ENCODE measurements around the gene VSNL1. TPM values are rescaled to one million over a fixed set of nuclear protein-coding genes. Genes with fewer than 3 reads are reported as not detected.

VSNL1 gene
- total RNA-seq: 0.61 to 0.95 TPM (median 0.83 TPM) in 3 replicates

DNA sequence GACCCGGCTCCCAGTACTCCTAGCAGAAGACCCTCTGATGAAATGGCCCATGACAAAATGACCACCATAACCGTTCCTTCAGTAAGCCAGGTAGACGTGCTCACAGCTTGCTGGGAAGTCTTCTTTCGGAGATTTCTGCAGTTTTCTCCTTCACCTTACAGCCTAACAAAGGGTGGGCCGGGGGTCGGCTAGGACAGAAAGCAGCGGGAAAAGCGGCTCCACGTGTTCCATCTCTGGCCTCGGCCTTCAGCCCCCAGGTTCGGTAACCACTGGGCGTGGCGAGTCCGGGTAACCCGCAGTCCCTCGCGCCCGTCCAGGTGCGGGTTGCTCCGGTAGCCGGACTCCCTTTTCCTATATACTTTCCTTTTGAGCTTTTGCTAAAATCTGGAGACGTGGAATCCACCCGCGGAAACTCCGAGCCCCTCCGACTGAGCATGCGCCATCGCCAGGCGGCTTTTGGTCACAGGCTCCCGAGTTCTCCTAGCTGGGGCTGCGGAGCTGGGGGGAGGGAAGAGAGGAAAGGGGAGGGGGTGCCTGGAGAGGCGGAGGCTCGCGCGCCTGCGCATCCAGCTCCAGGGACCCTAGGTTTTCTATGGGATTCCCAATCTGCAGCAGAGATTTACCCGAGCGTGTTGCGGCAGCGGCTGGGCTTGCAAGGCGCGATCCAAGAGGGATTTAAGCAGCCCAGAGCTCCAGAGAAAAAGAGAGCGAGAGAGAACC, at the start of gene VSNL1:
Gene VSNL1, plus strand, starts transcription at position 604 of the 720 bp plus-strand sequence. CDS start 51,379 bp downstream, outside the sequence.
- peaks cover 60% of the 10 kb centered on the region for H3K27me3 Mint-ChIP-seq (ENCODE audit: low read depth)
- no peaks in the 10 kb centered on the region for H3K9me3 Mint-ChIP-seq
- no peak for TF ChIP-seq CTCF (IDR thresholded peaks at IDR 0.05; ENCODE audit: unreplicated experiment)
- peaks cover 21% of the 10 kb centered on the region for H3K4me1 Mint-ChIP-seq
- peak within 1 kb of the TSS; percentile 77 for H3K27ac Mint-ChIP-seq
- H3K4me3 Mint-ChIP-seq: peak within 1 kb of the TSS; percentile 76
- H3K36me3 Mint-ChIP-seq: no peaks in the 10 kb centered on the region
- peak; percentile 89 to 97 for DNase-seq (ENCODE audit: low spot score in 2 of 2, unreplicated experiment in 2 of 2)

GRCh38 chr2:17495590-17495989, 44.9 kb upstream of the VSNL1 start:
- no peak for DNase-seq (ENCODE audit: low spot score in 2 of 2, unreplicated experiment in 2 of 2)
- no peaks in the 10 kb centered on the region for H3K4me1 Mint-ChIP-seq
- no peaks in the 10 kb centered on the region for H3K9me3 Mint-ChIP-seq
- no peaks in the 10 kb centered on the region for H3K27me3 Mint-ChIP-seq (ENCODE audit: low read depth)
- no peak for TF ChIP-seq CTCF (IDR thresholded peaks at IDR 0.05; ENCODE audit: unreplicated experiment)
- no peak overlapping the region for H3K27ac Mint-ChIP-seq
- no peaks in the 10 kb centered on the region for H3K36me3 Mint-ChIP-seq
- H3K4me3 Mint-ChIP-seq: no peak overlapping the region

DNA sequence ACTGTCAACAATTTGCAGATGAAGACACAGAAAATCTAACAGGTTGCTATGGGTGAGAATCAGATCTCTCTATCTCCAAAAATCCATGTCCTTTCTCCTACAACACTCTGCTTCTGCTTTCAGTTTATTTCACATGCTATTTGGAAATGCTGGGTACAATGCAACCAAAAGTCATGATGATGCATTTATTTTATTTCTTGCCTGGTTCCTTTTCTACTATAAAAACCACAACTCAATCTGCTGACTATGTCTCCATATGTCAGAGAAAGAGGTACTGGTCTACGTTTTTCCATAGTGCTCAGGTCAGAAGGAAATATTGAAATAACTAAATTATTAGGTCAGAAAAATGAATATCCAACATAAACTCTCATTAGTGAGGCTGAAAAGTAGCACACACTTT, 42.8 kb upstream of the VSNL1 start:
- DNase-seq (ENCODE audit: low spot score in 2 of 2, unreplicated experiment in 2 of 2): no peak
- H3K27me3 Mint-ChIP-seq (ENCODE audit: low read depth): no peaks in the 10 kb centered on the region
- no peaks in the 10 kb centered on the region for H3K36me3 Mint-ChIP-seq
- H3K27ac Mint-ChIP-seq: no peak overlapping the region
- H3K4me1 Mint-ChIP-seq: no peaks in the 10 kb centered on the region
- H3K4me3 Mint-ChIP-seq: no peak overlapping the region
- TF ChIP-seq CTCF (IDR thresholded peaks at IDR 0.05; ENCODE audit: unreplicated experiment): no peak
- no peaks in the 10 kb centered on the region for H3K9me3 Mint-ChIP-seq

GRCh38 chr2:17506736-17507616, 33.5 kb upstream of the VSNL1 start:
- no peaks in the 10 kb centered on the region for H3K36me3 Mint-ChIP-seq
- no peaks in the 10 kb centered on the region for H3K4me1 Mint-ChIP-seq
- no peak for DNase-seq (ENCODE audit: low spot score in 2 of 2, unreplicated experiment in 2 of 2)
- H3K27me3 Mint-ChIP-seq (ENCODE audit: low read depth): no peaks in the 10 kb centered on the region
- TF ChIP-seq CTCF (IDR thresholded peaks at IDR 0.05; ENCODE audit: unreplicated experiment): no peak
- H3K27ac Mint-ChIP-seq: no peak overlapping the region
- no peaks in the 10 kb centered on the region for H3K9me3 Mint-ChIP-seq
- H3K4me3 Mint-ChIP-seq: no peak overlapping the region

DNA sequence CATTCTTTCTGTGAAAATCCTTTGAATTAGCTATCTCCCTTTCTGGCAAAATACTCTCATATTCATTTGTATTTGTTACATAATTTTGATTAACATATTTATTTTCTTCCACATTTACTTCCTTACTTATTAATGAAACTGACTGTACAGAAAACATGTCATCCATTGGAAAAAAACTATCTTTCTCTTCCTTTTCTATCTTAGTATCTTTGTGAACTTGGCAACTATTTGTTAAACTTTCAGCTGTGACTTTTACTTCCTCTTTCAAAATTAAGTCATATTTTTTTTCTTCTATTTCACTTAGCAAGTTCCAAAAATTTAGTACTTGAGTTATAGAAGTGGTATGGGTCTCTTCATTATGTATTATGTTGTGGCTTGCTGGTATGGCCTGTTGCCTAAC, 24.8 kb upstream of the VSNL1 start:
- Mint-ChIP-seq H3K4me3 (no peak overlapping the region), H3K9me3 (no peaks in the 10 kb centered on the region), H3K27me3 (ENCODE audit: low read depth) (peaks cover 2% of the 10 kb centered on the region), H3K4me1 (peaks cover 9% of the 10 kb centered on the region), H3K36me3 (no peaks in the 10 kb centered on the region), H3K27ac (no peak overlapping the region)
- TF ChIP-seq CTCF (IDR thresholded peaks at IDR 0.05; ENCODE audit: unreplicated experiment): no peak
- DNase-seq (ENCODE audit: low spot score in 2 of 2, unreplicated experiment in 2 of 2): no peak
